ENCODE results near the gene PPP1R2. TPM values are rescaled to one million over a fixed set of nuclear protein-coding genes. Genes with fewer than 3 reads are reported as not detected.
A peak's percentile ranks its signal among the peaks of the same experiment; 100 is the strongest.

The PPP1R2 gene
- total RNA-seq, 1 experiment from 2014 or later = 46.1 TPM

- Histone ChIP-seq H3K27ac (ENCODE audit: low read depth, low read length) (no peak overlapping the region), H3K9me3 (ENCODE audit: control insufficient read depth in 1 of 2, insufficient read depth in 1 of 2, low read depth in 1 of 2, low read length in 2 of 2) (no peaks in the 10 kb centered on the region), H3K27me3 (ENCODE audit: insufficient read depth, low read length) (no peaks in the 10 kb centered on the region), H3K4me3 (replicated peaks in 1 of 2; ENCODE audit: low read depth in 1 of 2, low read length in 2 of 2) (no peak overlapping the region), H3K4me2 (ENCODE audit: low read length) (peak overlapping the region; percentile 29), H4K20me1 (ENCODE audit: insufficient read depth) (no peaks in the 10 kb centered on the region), H3K9me2 (ENCODE audit: insufficient read depth) (no peaks in the 10 kb centered on the region), H3K79me2 (ENCODE audit: insufficient read depth, low read length) (no peaks in the 10 kb centered on the region), H3K4me1 (ENCODE audit: control insufficient read depth in 1 of 2, insufficient read depth in 2 of 2, low read length in 2 of 2) (peaks cover 0 to 13% of the 10 kb centered on the region in 2 experiments; a peak in 2 of 4 replicates), H3K36me3 (ENCODE audit: control insufficient read depth in 1 of 2, insufficient read depth in 2 of 2, low read length in 2 of 2) (no peaks in the 10 kb centered on the region), H3K9ac (ENCODE audit: low read length) (no peak overlapping the region), H2AFZ (ENCODE audit: low read depth, low read length, poor library complexity, severe bottlenecking) (no peak overlapping the region)
- CTCF ChIA-PET = interaction anchor here (0.5 to 1.0 kb wide), 2 partner anchors 287 to 289 kb away, joined by 5 read pairs; partner anchors contain the start of gene XXYLT1
- POLR2A ChIA-PET = interaction anchor here (2.1 kb wide), 1 partner anchor 17 kb away, joined by 8 read pairs; the partner anchor contains the start of gene PPP1R2
- RAD21 ChIA-PET (ENCODE audit: low non-redundant PET in 1 of 2, low total read pairs in 2 of 2, uncharacterized antibody in 2 of 2, unreplicated experiment in 2 of 2) = no interaction called here
- TF ChIP-seq MAX (IDR thresholded peaks at IDR 0.05) = peak; percentile 37; the same call in 1 of the 2 replicates
- TF ChIP-seq POLR2AphosphoS5 (IDR thresholded peaks at IDR 0.05; ENCODE audit: low read depth, low read length) = no peak
- no peak for TF ChIP-seq SIN3A (IDR thresholded peaks at IDR 0.05; ENCODE audit: low read depth)
- no peak for TF ChIP-seq ZBTB33 (IDR thresholded peaks at IDR 0.05; ENCODE audit: extremely low read depth, insufficient replicate concordance, low read length)
- TF ChIP-seq FOSL1 (IDR thresholded peaks at IDR 0.05; ENCODE audit: low read depth) = peak; percentile 62
- TF ChIP-seq JUND (IDR thresholded peaks at IDR 0.05) = peak; percentile 53
- TF ChIP-seq CBX3 (IDR thresholded peaks at IDR 0.05; ENCODE audit: low read depth) = 0 out of 2 replicates have a peak, but pooled peaks have one; percentile 28
- TF ChIP-seq ZFX (IDR thresholded peaks at IDR 0.05) = no peak
- peak; percentile 49 for TF ChIP-seq SP1 (IDR thresholded peaks at IDR 0.05; ENCODE audit: low read depth)
- no peak for TF ChIP-seq CTCF (IDR thresholded peaks at IDR 0.05 in 2 of 3, conservative IDR thresholded peaks at IDR 0.05 in 1 of 3; ENCODE audit: borderline replicate concordance in 1 of 3, insufficient read depth in 1 of 3, low read depth in 2 of 3, low read length in 2 of 3)
- no peak for TF ChIP-seq EZH2 (IDR thresholded peaks at IDR 0.05)
- no peak for TF ChIP-seq REST (IDR thresholded peaks at IDR 0.05; ENCODE audit: low read depth)
- TF ChIP-seq TCF7L2 (IDR thresholded peaks at IDR 0.05; ENCODE audit: borderline replicate concordance, extremely low read depth, insufficient read depth, insufficient read length) = no peak
- TF ChIP-seq YY1 (IDR thresholded peaks at IDR 0.05; ENCODE audit: extremely low read depth, insufficient replicate concordance, low read depth, low read length) = peak; percentile 57
- BruUV-seq (replicated peaks) = no TSS peak
- ATAC-seq = peak; percentile 56; the same call in 1 of the 2 replicates
- intact Hi-C loops (cut with micrococcal nuclease) = loop anchor here (5.0 kb wide), 1 partner anchor 217 kb away; no protein-coding TSS in a partner anchor
- peak; percentile 39 for DNase-seq (ENCODE audit: low read depth, low spot score)
These were observed 16.7 kb upstream of the PPP1R2 start for GRCh38 chr3:195559723-195560409.

All from HCT116 (cell line).